ENCODE results near the gene GLIS2.

GRCh38 chr16:4303973-4304372, 11.9 kb upstream of the GLIS2 start:
- TF ChIP-seq CTCF (conservative IDR thresholded peaks at IDR 0.05) (no peak), EZH2 (IDR thresholded peaks at IDR 0.05; ENCODE audit: low read depth) (no peak)

Measured in PC-9 (cell line).